MCF 10A (cell line): Measurements from ENCODE around the gene ZBTB7C. TPM values are rescaled to one million over a fixed set of nuclear protein-coding genes. Genes with fewer than 3 reads are reported as not detected.

Source experiments
- BruUV-seq: library from RNA; stranded (reverse); fragments of 400-500 nt; replicated peaks from 2 replicates; lab custom pipeline; 2021; lab: Mats Ljungman, UMichigan
- CTCF ChIA-PET: fragments of 300-600 bp; sonication (Branson Sonifier 250); formaldehyde crosslinking; extraction: SDS; loops from one replicate; lab custom pipeline; 2021; ENCODE audit warnings: antibody characterized with exemption, inconsistent platforms; lab: Yijun Ruan, JAX
- POLR2A ChIA-PET: fragments of 300-600, 350-650 bp; sonication (Branson Sonifier 250); formaldehyde crosslinking; extraction: SDS; loops from one replicate; lab custom pipeline; 2020; ENCODE audit warnings: antibody characterized with exemption, inconsistent platforms; lab: Yijun Ruan, JAX
- DNase-seq: peaks from one replicate; pipeline ENCODE4 v3.0.0-alpha.2; 2018; ENCODE audit not compliant: unreplicated experiment
- H3K27ac Mint-ChIP-seq: one replicate; pipeline ENCODE4 v1.8.0; 2022; ENCODE audit warnings: mild to moderate bottlenecking, low read depth, mixed read lengths; ENCODE audit not compliant: unreplicated experiment
- H3K27me3 Mint-ChIP-seq: one replicate; pipeline ENCODE4 v1.8.0; 2022; ENCODE audit warnings: mixed read lengths; ENCODE audit not compliant: insufficient read depth, unreplicated experiment
- H3K36me3 Mint-ChIP-seq: one replicate; pipeline ENCODE4 v1.8.0; 2022; ENCODE audit warnings: mild to moderate bottlenecking, moderate library complexity, mixed read lengths; ENCODE audit not compliant: insufficient read depth, unreplicated experiment
- H3K4me1 Mint-ChIP-seq: one replicate; pipeline ENCODE4 v1.8.0; 2022; ENCODE audit warnings: mixed read lengths; ENCODE audit not compliant: insufficient read depth, unreplicated experiment
- H3K4me3 Mint-ChIP-seq: one replicate; pipeline ENCODE4 v1.8.0; 2022; ENCODE audit warnings: mild to moderate bottlenecking, moderate library complexity, mixed read lengths; ENCODE audit not compliant: unreplicated experiment
- H3K9me3 Mint-ChIP-seq: one replicate; pipeline ENCODE4 v1.8.0; 2022; ENCODE audit warnings: mixed read lengths; ENCODE audit not compliant: unreplicated experiment
- intact Hi-C: fragments of 100-400 bp; cut with micrococcal nuclease; formaldehyde crosslinking; loops from 2 replicates; pipeline ENCODE4 v1.14.1; 2022
- total RNA-seq: library from RNA; stranded (reverse); gene quantifications from 2 replicates; pipeline ENCODE4 v1.2.3, GENCODE V29; 2022
- TF ChIP-seq, protein P1 (sequence below): fragments of 200-600 bp; IDR thresholded peaks from one replicate; pipeline ENCODE4 v1.8.0; 2022; ENCODE audit warnings: antibody characterized with exemption, mild to moderate bottlenecking; ENCODE audit not compliant: unreplicated experiment

ZBTB7C gene
- total RNA-seq, 1 experiment from 2014 or later = 0.42 TPM

DNA sequence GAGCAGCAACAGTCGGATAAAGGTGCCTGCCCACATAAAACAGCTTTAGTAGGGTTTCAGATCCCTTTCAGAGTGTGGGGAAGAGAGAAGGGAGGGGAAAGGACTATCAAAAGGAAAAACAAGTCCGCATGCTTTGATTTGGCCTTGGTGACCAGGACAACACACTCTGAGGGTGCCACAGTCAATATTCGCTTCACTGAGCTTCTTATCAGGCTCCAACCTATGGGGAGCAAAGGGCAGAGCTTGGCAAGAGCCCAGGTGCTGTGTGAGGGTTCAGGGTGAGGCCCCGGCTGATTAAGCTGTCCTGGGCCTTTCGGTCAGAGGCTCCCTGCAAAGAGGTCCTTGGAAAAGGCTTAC lies 241.3 kb downstream of the ZBTB7C start:
- H3K4me3 Mint-ChIP-seq = no peak overlapping the region
- BruUV-seq = no TSS peak
- H3K27me3 Mint-ChIP-seq = peaks cover 20% of the 10 kb centered on the region
- no peak for DNase-seq
- TF ChIP-seq, protein P1, sequence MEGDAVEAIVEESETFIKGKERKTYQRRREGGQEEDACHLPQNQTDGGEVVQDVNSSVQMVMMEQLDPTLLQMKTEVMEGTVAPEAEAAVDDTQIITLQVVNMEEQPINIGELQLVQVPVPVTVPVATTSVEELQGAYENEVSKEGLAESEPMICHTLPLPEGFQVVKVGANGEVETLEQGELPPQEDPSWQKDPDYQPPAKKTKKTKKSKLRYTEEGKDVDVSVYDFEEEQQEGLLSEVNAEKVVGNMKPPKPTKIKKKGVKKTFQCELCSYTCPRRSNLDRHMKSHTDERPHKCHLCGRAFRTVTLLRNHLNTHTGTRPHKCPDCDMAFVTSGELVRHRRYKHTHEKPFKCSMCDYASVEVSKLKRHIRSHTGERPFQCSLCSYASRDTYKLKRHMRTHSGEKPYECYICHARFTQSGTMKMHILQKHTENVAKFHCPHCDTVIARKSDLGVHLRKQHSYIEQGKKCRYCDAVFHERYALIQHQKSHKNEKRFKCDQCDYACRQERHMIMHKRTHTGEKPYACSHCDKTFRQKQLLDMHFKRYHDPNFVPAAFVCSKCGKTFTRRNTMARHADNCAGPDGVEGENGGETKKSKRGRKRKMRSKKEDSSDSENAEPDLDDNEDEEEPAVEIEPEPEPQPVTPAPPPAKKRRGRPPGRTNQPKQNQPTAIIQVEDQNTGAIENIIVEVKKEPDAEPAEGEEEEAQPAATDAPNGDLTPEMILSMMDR = no peak
- no peaks in the 10 kb centered on the region for H3K36me3 Mint-ChIP-seq
- ChIA-PET CTCF (interaction anchor here (0.6 kb wide), 2 partner anchors 86 to 234 kb away, joined by 3 to 4 read pairs; no protein-coding TSS in a partner anchor), POLR2A (interaction anchor here (0.6 kb wide), 1 partner anchor 71 kb away, joined by 3 read pairs; no protein-coding TSS in a partner anchor)
- H3K4me1 Mint-ChIP-seq = no peaks in the 10 kb centered on the region
- intact Hi-C loops = no loop called here
- no peaks in the 10 kb centered on the region for H3K9me3 Mint-ChIP-seq
- H3K27ac Mint-ChIP-seq = no peak overlapping the region

DNA sequence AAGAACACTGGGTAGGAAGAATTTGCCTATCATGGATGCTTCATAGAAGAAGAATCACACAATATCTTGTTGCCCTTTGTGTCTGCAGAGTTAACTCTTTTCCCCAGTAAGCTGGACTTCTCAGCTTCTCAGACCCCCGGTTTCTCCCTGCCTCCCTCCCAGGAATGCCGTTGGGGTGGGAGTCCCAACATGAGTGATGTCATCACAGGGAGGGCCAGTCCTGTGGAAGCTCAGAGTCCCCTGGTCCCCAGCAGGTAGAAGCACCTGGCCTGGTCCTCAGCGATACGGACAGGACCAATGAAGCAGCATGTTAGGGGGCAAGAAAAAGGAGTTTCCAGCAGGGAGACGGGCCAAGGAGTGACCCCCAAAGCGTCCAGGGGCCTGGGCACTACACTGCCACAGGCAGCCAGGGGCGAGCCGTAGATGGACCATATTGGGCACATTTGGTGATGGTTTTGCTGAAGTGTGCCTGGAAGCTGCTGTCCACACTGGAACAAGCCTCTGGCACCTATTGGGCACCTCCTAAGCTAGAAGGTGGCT lies 242.8 kb downstream of the ZBTB7C start:
- ChIA-PET POLR2A (no interaction called here), CTCF (interaction anchor here (0.5 to 0.7 kb wide), 2 partner anchors 130 to 286 kb away, joined by 3 to 5 read pairs; no protein-coding TSS in a partner anchor)
- peaks cover 20% of the 10 kb centered on the region for H3K27me3 Mint-ChIP-seq
- intact Hi-C loops = no loop called here
- no peak for DNase-seq
- TF ChIP-seq, protein P1 = no peak
- H3K27ac Mint-ChIP-seq = no peak overlapping the region
- H3K4me3 Mint-ChIP-seq = no peak overlapping the region
- no peaks in the 10 kb centered on the region for H3K4me1 Mint-ChIP-seq
- no peaks in the 10 kb centered on the region for H3K36me3 Mint-ChIP-seq
- no TSS peak for BruUV-seq
- H3K9me3 Mint-ChIP-seq = no peaks in the 10 kb centered on the region

DNA sequence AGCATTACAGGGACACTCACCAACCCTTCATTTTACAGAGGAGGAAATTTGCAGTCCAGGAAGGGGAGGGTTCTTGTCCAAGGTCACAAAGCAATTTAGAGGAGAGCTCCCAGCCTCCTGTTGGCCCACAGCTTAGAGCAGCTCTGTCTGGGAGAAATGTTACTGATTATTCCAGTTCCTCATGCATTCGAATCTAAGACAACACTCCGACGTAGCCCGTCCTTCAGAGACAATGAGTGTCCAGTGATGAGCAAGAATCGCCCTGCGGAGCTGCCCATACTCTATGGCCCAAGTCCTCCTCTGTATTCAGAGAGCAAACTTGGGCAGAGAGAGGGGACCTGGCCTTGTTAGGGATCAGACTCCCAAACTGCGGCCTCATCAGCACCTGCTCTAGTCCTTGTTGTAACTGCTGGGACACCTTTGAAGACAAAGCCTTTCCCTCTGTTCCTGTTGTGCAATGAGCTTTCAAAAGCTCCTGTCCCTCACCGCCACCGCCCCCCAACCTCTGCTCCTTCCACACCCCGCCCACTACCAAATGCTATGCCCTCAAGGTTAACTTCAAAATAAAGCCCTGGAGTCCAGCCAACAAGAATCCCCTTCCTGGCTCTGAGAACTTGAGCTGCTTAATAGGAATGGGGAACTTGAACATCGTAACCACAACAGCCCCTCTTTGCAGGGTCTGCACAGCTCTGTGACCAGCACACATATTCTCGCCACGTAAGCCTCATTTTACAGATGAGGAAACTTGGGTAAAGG lies 243.9 kb downstream of the ZBTB7C start:
- TF ChIP-seq, protein P1 = no peak
- peaks cover 20% of the 10 kb centered on the region for H3K27me3 Mint-ChIP-seq
- no peak overlapping the region for H3K27ac Mint-ChIP-seq
- CTCF ChIA-PET = interaction anchor here (1.3 kb wide), 1 partner anchor 134 kb away, joined by 3 read pairs; no protein-coding TSS in a partner anchor
- no peaks in the 10 kb centered on the region for H3K9me3 Mint-ChIP-seq
- BruUV-seq = no TSS peak
- no peaks in the 10 kb centered on the region for H3K36me3 Mint-ChIP-seq
- POLR2A ChIA-PET = interaction anchor here (1.4 kb wide), 1 partner anchor 165 kb away, joined by 5 read pairs; no protein-coding TSS in a partner anchor
- intact Hi-C loops = no loop called here
- H3K4me3 Mint-ChIP-seq = no peak overlapping the region
- H3K4me1 Mint-ChIP-seq = no peaks in the 10 kb centered on the region
- DNase-seq = no peak

DNA sequence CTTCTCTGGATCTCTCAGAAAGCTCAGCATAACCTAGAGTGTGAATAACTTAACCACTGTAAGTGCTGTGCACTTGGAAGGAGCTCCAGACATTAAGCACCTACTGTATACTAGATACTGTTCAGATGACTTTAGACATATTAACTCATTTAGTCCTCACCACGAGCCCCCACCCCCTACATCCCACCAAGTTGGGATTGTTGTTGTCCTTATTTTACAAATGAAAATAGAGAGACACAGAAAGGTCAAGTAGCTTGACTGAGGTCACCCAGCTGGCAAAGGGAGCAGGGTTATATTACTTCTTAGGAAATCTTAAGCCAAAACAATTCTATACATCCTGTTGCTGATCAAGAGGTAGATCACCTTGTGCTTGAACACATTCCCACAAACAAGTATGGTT lies 244.5 kb downstream of the ZBTB7C start:
- ChIA-PET CTCF (interaction anchor here (1.3 kb wide), 1 partner anchor 134 kb away, joined by 3 read pairs; no protein-coding TSS in a partner anchor), POLR2A (interaction anchor here (1.4 to 1.6 kb wide), 2 partner anchors 11 to 165 kb away, joined by 4 to 5 read pairs; no protein-coding TSS in a partner anchor)
- Mint-ChIP-seq H3K36me3 (no peaks in the 10 kb centered on the region), H3K4me1 (no peaks in the 10 kb centered on the region), H3K9me3 (no peaks in the 10 kb centered on the region), H3K27me3 (peaks cover 20% of the 10 kb centered on the region), H3K4me3 (no peak overlapping the region), H3K27ac (no peak overlapping the region)
- BruUV-seq = no TSS peak
- DNase-seq = no peak
- intact Hi-C loops = no loop called here
- TF ChIP-seq, protein P1 = no peak
